ENCODE data around the gene PCDHB3. TPM values are rescaled to one million over a fixed set of nuclear protein-coding genes. Genes with fewer than 3 reads are reported as not detected.

Gene PCDHB3
- under 0.01 TPM in 1 of 2 replicates, not detected in the other for total RNA-seq

GRCh38 chr5:141100243-141100805, at the start of gene PCDHB3:
Gene PCDHB3, plus strand, starts transcription at chr5:141100473. Its CDS starts 177 bp downstream, at chr5:141100650.

GRCh38 chr5:141050622-141051520, 49.4 kb upstream of the PCDHB3 start, which contains the start of gene PCDHB1:
Gene PCDHB1, plus strand, starts transcription at chr5:141051374. Its CDS starts 97 bp downstream, at chr5:141051471.

GRCh38 chr5:141094481-141095262, 5.6 kb upstream of the PCDHB3 start, which contains the start of gene PCDHB2:
Gene PCDHB2, plus strand, starts transcription at chr5:141094615. Its CDS starts 176 bp downstream, at chr5:141094791.

GRCh38 chr5:141121563-141121962, 21.3 kb downstream of the PCDHB3 start, which contains the start of gene PCDHB4:
Gene PCDHB4, plus strand, starts transcription at chr5:141121818. Its CDS starts 181 bp downstream, at chr5:141121999.

GRCh38 chr5:141135030-141135717, 34.9 kb downstream of the PCDHB3 start, which contains the start of gene PCDHB5:
Gene PCDHB5, plus strand, starts transcription at chr5:141135206. Its CDS starts 229 bp downstream, at chr5:141135435.

GRCh38 chr5:141149812-141150211, 49.5 kb downstream of the PCDHB3 start, which contains the start of gene PCDHB6:
Gene PCDHB6, plus strand, starts transcription at chr5:141150057. Its CDS starts 201 bp downstream, at chr5:141150258.

Other genes with a start within 250 kb of the PCDHB3 start
- gene PCDHA10, start 244.6 kb upstream of the PCDHB3 start, total RNA-seq, result not detected in 2 replicates
- under 0.01 TPM in 1 of 2 replicates, not detected in the other for gene PCDHA11, start 231.5 kb upstream of the PCDHB3 start, total RNA-seq
- not detected in 2 replicates for gene PCDHA12, start 225.2 kb upstream of the PCDHB3 start, total RNA-seq
- gene PCDHA13, start 218.3 kb upstream of the PCDHB3 start, total RNA-seq, result not detected in 2 replicates
- gene PCDHAC1, start 174.2 kb upstream of the PCDHB3 start, total RNA-seq, result 0.16 and 0.61 TPM in 2 replicates
- gene PCDHAC2, start 134.0 kb upstream of the PCDHB3 start, total RNA-seq, result 1.1 and 1.3 TPM in 2 replicates
- gene PCDHB1, start 49.1 kb upstream of the PCDHB3 start, total RNA-seq, result not detected in 2 replicates
- 0.08 and 0.62 TPM in 2 replicates for gene PCDHB2, start 5.9 kb upstream of the PCDHB3 start, total RNA-seq
- 0.34 TPM in 1 of 2 replicates, not detected in the other for gene PCDHB4, start 21.3 kb downstream of the PCDHB3 start, total RNA-seq
- not detected in 2 replicates for gene PCDHB5, start 34.7 kb downstream of the PCDHB3 start, total RNA-seq
- not detected in 2 replicates for gene PCDHB6, start 49.6 kb downstream of the PCDHB3 start, total RNA-seq
- gene PCDHB7, start 72.2 kb downstream of the PCDHB3 start, total RNA-seq, result not detected in 2 replicates
- not detected in 2 replicates for gene PCDHB8, start 77.3 kb downstream of the PCDHB3 start, total RNA-seq
- 0.16 TPM in 1 of 2 replicates, not detected in the other for gene PCDHB16, start 81.9 kb downstream of the PCDHB3 start, total RNA-seq
- gene PCDHB9, start 86.7 kb downstream of the PCDHB3 start, total RNA-seq, result 0.08 TPM in 1 of 2 replicates, not detected in the other
- under 0.01 and 0.04 TPM in 2 replicates for gene PCDHB10, start 91.9 kb downstream of the PCDHB3 start, total RNA-seq
- not detected in 2 replicates for gene PCDHB11, start 99.2 kb downstream of the PCDHB3 start, total RNA-seq
- not detected in 2 replicates for gene PCDHB12, start 108.2 kb downstream of the PCDHB3 start, total RNA-seq
- not detected in 2 replicates for gene PCDHB13, start 113.4 kb downstream of the PCDHB3 start, total RNA-seq
- 0.04 TPM in 1 of 2 replicates, not detected in the other for gene PCDHB14, start 122.9 kb downstream of the PCDHB3 start, total RNA-seq
- 0.04 and 0.08 TPM in 2 replicates for gene PCDHB15, start 144.9 kb downstream of the PCDHB3 start, total RNA-seq
- not detected in 2 replicates for gene SLC25A2, start 203.6 kb downstream of the PCDHB3 start, total RNA-seq
- 28.9 and 35.5 TPM in 2 replicates for gene TAF7, start 220.3 kb downstream of the PCDHB3 start, total RNA-seq
- not detected in 2 replicates for gene PCDHGA1, start 230.0 kb downstream of the PCDHB3 start, total RNA-seq
- gene PCDHGA2, start 238.3 kb downstream of the PCDHB3 start, total RNA-seq, result 0.04 and 0.55 TPM in 2 replicates
- gene PCDHGA3, start 243.4 kb downstream of the PCDHB3 start, total RNA-seq, result 0.04 and 0.08 TPM in 2 replicates
- 0.23 and 0.38 TPM in 2 replicates for gene PCDHGB1, start 249.6 kb downstream of the PCDHB3 start, total RNA-seq